GM23338 (cell line): Measurements from ENCODE around the gene PPP6R3.

Experiments
- CREB1 ChIP-seq: fragments of 250-450 bp; sonication (Bioruptor Pico); IDR thresholded peaks from 2 replicates; pipeline ENCODE4 v1.5.0; 2020; ENCODE audit warnings: low read depth, mild to moderate bottlenecking, moderate library complexity
- EZH2 ChIP-seq: fragments of 200-600 bp; sonication (generic); IDR thresholded peaks from one replicate; pipeline ENCODE4 v1.8.0; 2017; ENCODE audit warnings: antibody characterized with exemption, mild to moderate bottlenecking, low read depth; ENCODE audit not compliant: unreplicated experiment
- EZH2phosphoT487 ChIP-seq: fragments of 200-600 bp; sonication (generic); IDR thresholded peaks from one replicate; pipeline ENCODE4 v1.8.1; 2018; ENCODE audit warnings: antibody characterized with exemption; ENCODE audit not compliant: unreplicated experiment
- JUNB ChIP-seq: IDR thresholded peaks from one replicate; pipeline ENCODE4 v1.6.1; 2016; ENCODE audit warnings: antibody characterized with exemption; ENCODE audit not compliant: unreplicated experiment
- NANOG ChIP-seq: IDR thresholded peaks from 2 replicates; pipeline ENCODE4 v1.6.1; 2016; ENCODE audit warnings: antibody characterized with exemption, borderline replicate concordance
- POLR2AphosphoS5 ChIP-seq: IDR thresholded peaks from 2 replicates; pipeline ENCODE4 v1.6.1; 2016; ENCODE audit warnings: antibody characterized with exemption, low read depth
- STAT1 ChIP-seq: IDR thresholded peaks from one replicate; pipeline ENCODE4 v1.6.1; 2016; ENCODE audit warnings: antibody characterized with exemption; ENCODE audit not compliant: unreplicated experiment
- ZNF114 ChIP-seq: fragments of 250-450 bp; sonication (Bioruptor Pico); IDR thresholded peaks from 2 replicates; pipeline ENCODE4 v1.5.0; 2020; ENCODE audit warnings: mild to moderate bottlenecking, moderate library complexity
- ZNF331 ChIP-seq: fragments of 250-450 bp; sonication (Bioruptor Pico); IDR thresholded peaks from 2 replicates; pipeline ENCODE4 v1.5.0; 2020; ENCODE audit warnings: low read depth, mild to moderate bottlenecking, moderate library complexity
- TF ChIP-seq, protein P1 (sequence below), 2 experiments: fragments of 200-600 bp in 1 of 2; sonication (generic) in 1 of 2; conservative IDR thresholded peaks; 2 replicates each; pipeline versions ENCODE4 v1.5.1 to v1.6.1; 2016 to 2017; ENCODE audit warnings: antibody characterized with exemption in 2 of 2, low read depth in 2 of 2, mild to moderate bottlenecking in 2 of 2, moderate library complexity in 1 of 2
- TF ChIP-seq, protein P2 (sequence below): IDR thresholded peaks from one replicate; pipeline ENCODE4 v1.6.1; 2018; ENCODE audit warnings: antibody characterized with exemption; ENCODE audit not compliant: unreplicated experiment
- TF ChIP-seq, protein P3 (sequence below): IDR thresholded peaks from 2 replicates; pipeline ENCODE4 v1.6.1; 2016; ENCODE audit warnings: antibody characterized with exemption

DNA sequence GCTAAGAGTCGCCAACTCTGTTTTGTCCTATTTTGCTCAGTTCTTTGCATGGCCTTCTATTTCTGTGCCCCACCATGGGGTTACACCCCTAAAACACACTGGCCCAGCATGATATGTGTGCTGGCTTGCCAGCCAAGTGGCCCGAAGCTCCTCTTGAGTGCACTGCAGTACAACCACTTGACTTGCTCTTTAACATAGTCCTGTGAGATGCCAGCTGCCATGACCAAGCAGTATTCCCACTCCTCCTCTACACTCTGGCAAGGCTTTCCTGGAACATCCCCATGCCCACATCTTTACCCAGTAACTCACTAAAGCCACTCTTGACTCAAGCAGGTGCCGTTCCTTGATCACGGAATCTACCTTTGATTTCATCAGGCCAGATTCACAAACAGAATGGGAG is 120.9 kb downstream of the PPP6R3 start:
- TF ChIP-seq ZNF331 (CRISPR knock-in tag): no peak
- TF ChIP-seq, protein P1, sequence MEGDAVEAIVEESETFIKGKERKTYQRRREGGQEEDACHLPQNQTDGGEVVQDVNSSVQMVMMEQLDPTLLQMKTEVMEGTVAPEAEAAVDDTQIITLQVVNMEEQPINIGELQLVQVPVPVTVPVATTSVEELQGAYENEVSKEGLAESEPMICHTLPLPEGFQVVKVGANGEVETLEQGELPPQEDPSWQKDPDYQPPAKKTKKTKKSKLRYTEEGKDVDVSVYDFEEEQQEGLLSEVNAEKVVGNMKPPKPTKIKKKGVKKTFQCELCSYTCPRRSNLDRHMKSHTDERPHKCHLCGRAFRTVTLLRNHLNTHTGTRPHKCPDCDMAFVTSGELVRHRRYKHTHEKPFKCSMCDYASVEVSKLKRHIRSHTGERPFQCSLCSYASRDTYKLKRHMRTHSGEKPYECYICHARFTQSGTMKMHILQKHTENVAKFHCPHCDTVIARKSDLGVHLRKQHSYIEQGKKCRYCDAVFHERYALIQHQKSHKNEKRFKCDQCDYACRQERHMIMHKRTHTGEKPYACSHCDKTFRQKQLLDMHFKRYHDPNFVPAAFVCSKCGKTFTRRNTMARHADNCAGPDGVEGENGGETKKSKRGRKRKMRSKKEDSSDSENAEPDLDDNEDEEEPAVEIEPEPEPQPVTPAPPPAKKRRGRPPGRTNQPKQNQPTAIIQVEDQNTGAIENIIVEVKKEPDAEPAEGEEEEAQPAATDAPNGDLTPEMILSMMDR (conservative IDR thresholded peaks at IDR 0.05; ENCODE audit: low read depth in 2 of 2): no peak
- no peak for TF ChIP-seq EZH2
- TF ChIP-seq, protein P2, sequence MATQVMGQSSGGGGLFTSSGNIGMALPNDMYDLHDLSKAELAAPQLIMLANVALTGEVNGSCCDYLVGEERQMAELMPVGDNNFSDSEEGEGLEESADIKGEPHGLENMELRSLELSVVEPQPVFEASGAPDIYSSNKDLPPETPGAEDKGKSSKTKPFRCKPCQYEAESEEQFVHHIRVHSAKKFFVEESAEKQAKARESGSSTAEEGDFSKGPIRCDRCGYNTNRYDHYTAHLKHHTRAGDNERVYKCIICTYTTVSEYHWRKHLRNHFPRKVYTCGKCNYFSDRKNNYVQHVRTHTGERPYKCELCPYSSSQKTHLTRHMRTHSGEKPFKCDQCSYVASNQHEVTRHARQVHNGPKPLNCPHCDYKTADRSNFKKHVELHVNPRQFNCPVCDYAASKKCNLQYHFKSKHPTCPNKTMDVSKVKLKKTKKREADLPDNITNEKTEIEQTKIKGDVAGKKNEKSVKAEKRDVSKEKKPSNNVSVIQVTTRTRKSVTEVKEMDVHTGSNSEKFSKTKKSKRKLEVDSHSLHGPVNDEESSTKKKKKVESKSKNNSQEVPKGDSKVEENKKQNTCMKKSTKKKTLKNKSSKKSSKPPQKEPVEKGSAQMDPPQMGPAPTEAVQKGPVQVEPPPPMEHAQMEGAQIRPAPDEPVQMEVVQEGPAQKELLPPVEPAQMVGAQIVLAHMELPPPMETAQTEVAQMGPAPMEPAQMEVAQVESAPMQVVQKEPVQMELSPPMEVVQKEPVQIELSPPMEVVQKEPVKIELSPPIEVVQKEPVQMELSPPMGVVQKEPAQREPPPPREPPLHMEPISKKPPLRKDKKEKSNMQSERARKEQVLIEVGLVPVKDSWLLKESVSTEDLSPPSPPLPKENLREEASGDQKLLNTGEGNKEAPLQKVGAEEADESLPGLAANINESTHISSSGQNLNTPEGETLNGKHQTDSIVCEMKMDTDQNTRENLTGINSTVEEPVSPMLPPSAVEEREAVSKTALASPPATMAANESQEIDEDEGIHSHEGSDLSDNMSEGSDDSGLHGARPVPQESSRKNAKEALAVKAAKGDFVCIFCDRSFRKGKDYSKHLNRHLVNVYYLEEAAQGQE: no peak
- no peak for TF ChIP-seq POLR2AphosphoS5
- no peak for TF ChIP-seq EZH2phosphoT487
- TF ChIP-seq CREB1 (CRISPR knock-in tag): no peak
- no peak for TF ChIP-seq JUNB
- TF ChIP-seq ZNF114: no peak
- TF ChIP-seq, protein P3, sequence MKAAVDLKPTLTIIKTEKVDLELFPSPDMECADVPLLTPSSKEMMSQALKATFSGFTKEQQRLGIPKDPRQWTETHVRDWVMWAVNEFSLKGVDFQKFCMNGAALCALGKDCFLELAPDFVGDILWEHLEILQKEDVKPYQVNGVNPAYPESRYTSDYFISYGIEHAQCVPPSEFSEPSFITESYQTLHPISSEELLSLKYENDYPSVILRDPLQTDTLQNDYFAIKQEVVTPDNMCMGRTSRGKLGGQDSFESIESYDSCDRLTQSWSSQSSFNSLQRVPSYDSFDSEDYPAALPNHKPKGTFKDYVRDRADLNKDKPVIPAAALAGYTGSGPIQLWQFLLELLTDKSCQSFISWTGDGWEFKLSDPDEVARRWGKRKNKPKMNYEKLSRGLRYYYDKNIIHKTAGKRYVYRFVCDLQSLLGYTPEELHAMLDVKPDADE: no peak
- TF ChIP-seq STAT1: no peak
- no peak for TF ChIP-seq NANOG
